ENCODE results near the gene DPM1.
A peak's percentile ranks its signal among the peaks of the same experiment; 100 is the strongest.

Gene DPM1

DNA sequence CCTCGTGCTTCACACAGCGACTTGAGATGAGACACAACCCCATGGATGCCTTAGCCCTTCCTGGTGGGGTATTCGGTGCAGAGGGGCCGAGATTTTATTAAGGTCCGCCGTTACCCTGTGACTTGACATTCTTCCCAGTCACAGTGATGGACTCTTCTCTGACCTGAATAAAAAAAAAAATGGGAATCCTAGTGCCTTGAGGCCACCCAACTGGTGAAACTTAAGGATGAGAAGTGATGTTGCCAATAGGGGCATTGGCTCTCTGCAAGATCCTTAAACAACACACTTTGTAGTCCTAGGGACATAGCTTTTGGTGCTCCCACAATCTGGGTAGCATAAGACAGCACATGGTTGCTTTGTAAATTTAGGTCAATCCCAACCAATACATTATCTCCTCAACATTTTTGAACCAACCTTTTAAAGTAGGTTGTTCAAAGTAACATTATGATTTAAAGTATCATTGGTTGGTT lies 26.3 kb downstream of the DPM1 start:
- peak overlapping the region; percentile 94 for H3K27ac ChIP-seq
- H3K9me3 ChIP-seq = no peaks in the 10 kb centered on the region
- TF ChIP-seq, protein P1, sequence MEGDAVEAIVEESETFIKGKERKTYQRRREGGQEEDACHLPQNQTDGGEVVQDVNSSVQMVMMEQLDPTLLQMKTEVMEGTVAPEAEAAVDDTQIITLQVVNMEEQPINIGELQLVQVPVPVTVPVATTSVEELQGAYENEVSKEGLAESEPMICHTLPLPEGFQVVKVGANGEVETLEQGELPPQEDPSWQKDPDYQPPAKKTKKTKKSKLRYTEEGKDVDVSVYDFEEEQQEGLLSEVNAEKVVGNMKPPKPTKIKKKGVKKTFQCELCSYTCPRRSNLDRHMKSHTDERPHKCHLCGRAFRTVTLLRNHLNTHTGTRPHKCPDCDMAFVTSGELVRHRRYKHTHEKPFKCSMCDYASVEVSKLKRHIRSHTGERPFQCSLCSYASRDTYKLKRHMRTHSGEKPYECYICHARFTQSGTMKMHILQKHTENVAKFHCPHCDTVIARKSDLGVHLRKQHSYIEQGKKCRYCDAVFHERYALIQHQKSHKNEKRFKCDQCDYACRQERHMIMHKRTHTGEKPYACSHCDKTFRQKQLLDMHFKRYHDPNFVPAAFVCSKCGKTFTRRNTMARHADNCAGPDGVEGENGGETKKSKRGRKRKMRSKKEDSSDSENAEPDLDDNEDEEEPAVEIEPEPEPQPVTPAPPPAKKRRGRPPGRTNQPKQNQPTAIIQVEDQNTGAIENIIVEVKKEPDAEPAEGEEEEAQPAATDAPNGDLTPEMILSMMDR (IDR thresholded peaks at IDR 0.05) = no peak
- H3K4me3 ChIP-seq (ENCODE audit: low read depth in 1 of 2, low read length in 1 of 2) = peak overlapping the region; percentile 79 to 84
- H3K4me1 ChIP-seq (ENCODE audit: control insufficient read depth in 1 of 2, insufficient read depth in 1 of 2, low read depth in 1 of 2, low read length in 1 of 2) = peaks cover 19 to 37% of the 10 kb centered on the region in 2 experiments
- peaks cover 39% of the 10 kb centered on the region for H3K36me3 ChIP-seq
- H3K27me3 ChIP-seq = no peaks in the 10 kb centered on the region

DNA sequence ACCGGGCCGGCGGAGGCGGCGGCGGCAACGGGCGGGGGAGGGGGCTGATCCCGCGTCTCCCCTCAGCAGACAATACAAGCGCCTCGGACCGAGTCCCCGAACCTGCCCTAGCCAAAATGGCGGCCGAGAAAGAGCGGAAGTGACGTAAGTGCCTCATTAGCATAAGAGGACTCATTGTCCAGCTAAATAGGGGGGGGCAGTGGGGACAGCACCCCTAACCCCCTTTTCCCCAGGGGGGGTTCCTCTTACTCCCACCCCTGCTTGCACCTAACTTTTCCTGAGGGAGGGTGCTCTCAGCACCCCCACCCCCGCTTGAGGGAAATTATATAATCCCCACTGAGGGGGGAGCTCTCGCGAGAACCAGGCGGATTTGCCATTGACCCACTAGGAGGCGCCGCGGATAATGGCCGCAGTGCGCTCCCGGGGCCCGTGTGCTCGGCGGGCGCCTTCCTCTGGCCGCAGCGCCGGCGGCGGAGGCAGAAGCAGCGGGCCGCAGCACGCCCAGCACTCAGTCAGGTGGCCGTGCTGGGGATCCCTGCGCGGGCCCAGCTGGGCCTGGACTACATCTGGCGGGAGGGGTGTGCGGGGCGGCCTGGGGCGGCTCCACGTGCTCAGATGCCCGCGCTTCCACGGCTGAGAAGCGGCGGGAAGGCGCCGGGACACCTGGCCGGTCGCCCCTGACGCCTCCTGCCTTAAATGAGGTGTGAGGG lies 26.9 kb downstream of the DPM1 start, which contains the start of gene ADNP:
TSS of gene ADNP (minus strand) at position 132 of the 710 bp plus-strand sequence. CDS start 27,441 bp downstream, outside the sequence.
- Histone ChIP-seq H3K4me1 (ENCODE audit: control insufficient read depth in 1 of 2, insufficient read depth in 1 of 2, low read depth in 1 of 2, low read length in 1 of 2) (peaks cover 19 to 43% of the 10 kb centered on the region in 2 experiments), H3K9me3 (no peaks in the 10 kb centered on the region), H3K27ac (peak within 1 kb of the TSS; percentile 94), H3K36me3 (peaks cover 36% of the 10 kb centered on the region), H3K27me3 (no peaks in the 10 kb centered on the region), H3K4me3 (ENCODE audit: low read depth in 1 of 2, low read length in 1 of 2) (peak within 1 kb of the TSS; percentile 79 to 84)
- TF ChIP-seq, protein P1 (IDR thresholded peaks at IDR 0.05) = peak; percentile 89

DNA sequence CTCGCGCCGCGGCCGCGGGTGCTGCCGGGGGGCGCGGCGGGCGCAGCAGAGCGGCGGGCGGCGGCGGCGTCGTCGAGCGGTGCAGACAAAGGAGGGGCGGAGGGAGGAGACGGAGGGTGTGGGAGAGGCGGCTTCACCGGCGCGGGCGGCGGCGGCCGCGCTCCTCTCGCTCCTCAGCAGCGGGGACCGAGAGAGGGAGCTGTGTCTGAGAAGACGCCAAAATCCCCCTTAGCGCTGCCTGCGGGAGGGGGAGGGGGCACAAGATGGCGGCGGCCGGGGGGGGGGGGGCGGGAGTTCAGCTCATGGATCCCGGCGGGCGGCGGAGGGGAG lies 27.4 kb downstream of the DPM1 start:
- H3K27me3 ChIP-seq = no peaks in the 10 kb centered on the region
- H3K27ac ChIP-seq = peak overlapping the region; percentile 94
- H3K4me1 ChIP-seq (ENCODE audit: control insufficient read depth in 1 of 2, insufficient read depth in 1 of 2, low read depth in 1 of 2, low read length in 1 of 2) = peaks cover 19 to 46% of the 10 kb centered on the region in 2 experiments
- no peaks in the 10 kb centered on the region for H3K9me3 ChIP-seq
- TF ChIP-seq, protein P1 (IDR thresholded peaks at IDR 0.05) = no peak
- H3K36me3 ChIP-seq = peaks cover 30% of the 10 kb centered on the region
- peak overlapping the region; percentile 79 to 84 for H3K4me3 ChIP-seq (ENCODE audit: low read depth in 1 of 2, low read length in 1 of 2)

DNA sequence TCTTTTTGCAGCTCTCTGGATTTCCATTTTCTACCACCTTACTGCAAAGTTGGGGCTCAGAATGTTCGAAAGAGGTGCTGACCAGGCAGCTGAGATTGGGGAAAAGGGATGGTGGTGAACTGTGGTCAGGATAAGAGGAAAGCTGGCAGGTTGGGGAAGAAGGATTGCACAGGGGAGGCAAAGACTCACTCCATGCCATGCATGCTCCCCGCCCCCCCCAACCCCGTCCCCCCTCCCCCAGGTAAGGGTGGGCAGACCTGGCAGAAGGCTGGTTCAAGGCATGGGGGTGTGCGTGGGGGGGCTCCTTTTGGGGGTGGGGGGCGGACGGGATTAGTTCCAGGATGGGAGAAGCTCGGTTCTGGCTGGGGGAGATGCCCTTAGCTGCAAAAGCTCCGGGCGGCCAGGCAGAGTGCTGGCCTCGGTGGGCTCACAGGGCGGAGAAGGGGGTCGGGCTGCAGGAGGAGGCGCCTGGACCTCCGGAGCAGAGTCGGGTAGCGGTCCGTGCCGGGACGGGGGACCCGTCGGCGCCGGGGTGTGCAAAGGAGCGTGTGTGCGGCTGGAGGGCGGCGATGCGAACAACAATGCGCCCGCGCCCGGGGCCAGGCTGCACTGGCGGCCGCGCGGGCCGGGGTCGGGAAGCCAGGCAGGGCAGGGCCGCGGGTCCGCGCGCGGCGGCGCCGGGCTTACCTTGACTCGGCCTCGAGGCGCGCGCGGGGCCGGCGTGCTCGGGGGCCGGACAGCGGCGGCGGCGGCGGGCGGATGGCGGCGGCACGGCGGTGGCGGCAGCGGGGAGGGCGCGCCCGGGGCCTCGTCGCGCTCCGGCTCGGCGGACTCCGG lies 28.0 kb downstream of the DPM1 start:
- no peaks in the 10 kb centered on the region for H3K27me3 ChIP-seq
- peaks cover 25% of the 10 kb centered on the region for H3K36me3 ChIP-seq
- TF ChIP-seq, protein P1 (IDR thresholded peaks at IDR 0.05) = no peak
- peak overlapping the region; percentile 77 to 84 for H3K4me3 ChIP-seq (ENCODE audit: low read depth in 1 of 2, low read length in 1 of 2)
- H3K9me3 ChIP-seq = no peaks in the 10 kb centered on the region
- H3K4me1 ChIP-seq (ENCODE audit: control insufficient read depth in 1 of 2, insufficient read depth in 1 of 2, low read depth in 1 of 2, low read length in 1 of 2) = peaks cover 19 to 46% of the 10 kb centered on the region in 2 experiments
- peak overlapping the region; percentile 94 for H3K27ac ChIP-seq

DNA sequence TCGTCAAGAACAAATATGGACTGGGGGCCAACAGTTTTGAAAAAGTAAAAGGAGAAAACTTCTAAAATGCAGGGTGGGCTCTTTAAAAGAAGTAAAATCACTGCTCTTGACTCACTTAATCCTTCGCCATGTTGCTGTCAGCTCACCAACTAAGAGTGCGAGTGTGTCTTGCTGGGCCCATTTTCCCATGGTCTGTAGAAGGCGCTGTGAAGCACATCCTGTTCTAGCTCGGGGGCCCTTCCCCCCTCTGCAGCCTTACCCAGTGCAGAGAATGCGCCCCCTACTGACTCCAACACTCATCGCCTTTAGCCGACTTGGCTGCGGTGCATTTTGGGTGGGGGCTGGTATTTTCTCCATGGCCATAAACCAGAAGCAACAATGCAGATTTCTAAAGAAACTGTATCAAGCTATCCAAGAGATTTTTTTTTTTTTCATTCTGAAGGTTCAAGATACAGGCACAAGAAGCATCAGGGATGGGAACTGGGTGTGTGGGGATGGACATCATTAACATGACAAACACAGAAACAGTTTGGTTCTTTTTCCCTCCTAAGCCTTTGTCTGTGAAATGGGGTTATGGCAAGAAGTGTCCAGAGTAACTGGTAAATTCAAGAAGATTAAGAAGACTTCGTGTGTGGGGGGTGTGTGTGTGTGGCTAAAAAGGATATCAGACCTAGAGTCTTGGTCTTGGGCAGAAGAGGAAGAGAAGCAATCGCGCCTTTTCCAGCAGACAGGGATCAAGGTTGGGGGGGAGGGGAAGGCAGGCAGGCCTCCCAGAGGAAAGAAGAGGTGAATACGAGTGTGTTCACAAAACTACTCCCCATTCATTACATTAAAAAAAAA lies 28.8 kb downstream of the DPM1 start:
- TF ChIP-seq, protein P1 (IDR thresholded peaks at IDR 0.05) = peak; percentile 83
- peak overlapping the region; percentile 77 to 84 for H3K4me3 ChIP-seq (ENCODE audit: low read depth in 1 of 2, low read length in 1 of 2)
- no peaks in the 10 kb centered on the region for H3K27me3 ChIP-seq
- peaks cover 19 to 47% of the 10 kb centered on the region in 2 experiments for H3K4me1 ChIP-seq (ENCODE audit: control insufficient read depth in 1 of 2, insufficient read depth in 1 of 2, low read depth in 1 of 2, low read length in 1 of 2)
- H3K9me3 ChIP-seq = no peaks in the 10 kb centered on the region
- peak overlapping the region; percentile 94 for H3K27ac ChIP-seq
- peaks cover 16% of the 10 kb centered on the region for H3K36me3 ChIP-seq

All from neutrophil (primary cell).